IMR-90 (cell line): Measurements from ENCODE around the gene CRYBG2. TPM values are rescaled to one million over a fixed set of nuclear protein-coding genes. Genes with fewer than 3 reads are reported as not detected.

ENCODE experiments used
- ATAC-seq: fragments of 200-7000 bp; cut with Tn5 transposase; 2 replicates; pipeline ENCODE4 v1.9.1; 2020; ENCODE audit warnings: low read depth, mild to moderate bottlenecking, moderate library complexity
- BruUV-seq: library from RNA; stranded (reverse); fragments of 400-500 nt; replicated peaks from 2 replicates; lab custom pipeline; 2021; lab: Mats Ljungman, UMichigan
- CTCF ChIA-PET: fragments of 300-600 bp; formaldehyde crosslinking; extraction: SDS; loops from one replicate; lab custom pipeline; 2021; ENCODE audit warnings: antibody characterized with exemption; lab: Yijun Ruan, JAX
- POLR2A ChIA-PET: fragments of 300-600 bp; sonication (Branson Sonifier 250); formaldehyde crosslinking; loops from one replicate; lab custom pipeline; 2022; ENCODE audit warnings: antibody characterized with exemption; ENCODE audit not compliant: unreplicated experiment; lab: Charles Lee
- DNase-seq: peaks from one replicate; pipeline ENCODE4 v3.0.0; 2013
- H2AFZ ChIP-seq: replicated peaks from 2 replicates; pipeline ENCODE3; 2013; ENCODE audit warnings: low read length, mild to moderate bottlenecking; ENCODE audit not compliant: poor library complexity
- H2AK5ac ChIP-seq: 2 replicates; pipeline ENCODE4 v1.6.1; 2013; ENCODE audit warnings: low read depth, low read length, inconsistent platforms
- H2AK9ac ChIP-seq: replicated peaks from 2 replicates; pipeline ENCODE3; 2013; ENCODE audit warnings: mild to moderate bottlenecking, low read depth, low read length, moderate library complexity; ENCODE audit not compliant: poor library complexity
- H2BK120ac ChIP-seq: 2 replicates; pipeline ENCODE4 v1.6.1; 2013; ENCODE audit warnings: low read depth, low read length, inconsistent platforms
- H2BK15ac ChIP-seq: 3 replicates; pipeline ENCODE4 v1.6.1; 2013; ENCODE audit warnings: low read depth, low read length, inconsistent platforms
- H2BK20ac ChIP-seq: 2 replicates; pipeline ENCODE4 v1.6.1; 2013; ENCODE audit warnings: low read depth, mild to moderate bottlenecking, inconsistent platforms, low read length, moderate library complexity
- H2BK5ac ChIP-seq: 2 replicates; pipeline ENCODE4 v1.6.1; 2013; ENCODE audit warnings: mild to moderate bottlenecking, low read depth, low read length, inconsistent platforms; ENCODE audit not compliant: poor library complexity, severe bottlenecking
- H3K14ac ChIP-seq: replicated peaks from 2 replicates; pipeline ENCODE4 v1.6.1; 2013; ENCODE audit warnings: low read depth, low read length, inconsistent platforms
- H3K18ac ChIP-seq: 2 replicates; pipeline ENCODE4 v1.6.1; 2013; ENCODE audit warnings: low read depth, low read length, control low read depth
- H3K23ac ChIP-seq: 2 replicates; pipeline ENCODE4 v1.6.1; 2013; ENCODE audit warnings: low read depth, low read length, inconsistent platforms
- H3K27ac ChIP-seq: 2 replicates; pipeline ENCODE4 v1.5.1; 2013; ENCODE audit warnings: mild to moderate bottlenecking, control low read depth, low read length; ENCODE audit not compliant: insufficient read depth
- H3K27me3 ChIP-seq: 2 replicates; pipeline ENCODE4 v1.6.1; 2013; ENCODE audit warnings: low read length; ENCODE audit not compliant: control insufficient read depth, insufficient read depth
- H3K36me3 ChIP-seq: 2 replicates; pipeline ENCODE4 v1.6.1; 2013; ENCODE audit warnings: low read length, mixed read lengths; ENCODE audit not compliant: control insufficient read depth, insufficient read depth
- H3K4ac ChIP-seq: 2 replicates; pipeline ENCODE4 v1.6.1; 2013; ENCODE audit warnings: low read depth, low read length, inconsistent platforms
- H3K4me1 ChIP-seq: 2 replicates; pipeline ENCODE4 v1.6.1; 2013; ENCODE audit warnings: low read length, mixed read lengths; ENCODE audit not compliant: control insufficient read depth, insufficient read depth
- H3K4me2 ChIP-seq: 2 replicates; pipeline ENCODE4 v1.6.1; 2013; ENCODE audit warnings: low read depth, mild to moderate bottlenecking, control low read depth, low read length, moderate library complexity
- H3K4me3 ChIP-seq: 2 replicates; pipeline ENCODE4 v1.5.1; 2013; ENCODE audit warnings: low read depth, mild to moderate bottlenecking, control low read depth, low read length, moderate library complexity; ENCODE audit not compliant: insufficient read depth
- H3K56ac ChIP-seq: 2 replicates; pipeline ENCODE4 v1.6.1; 2013; ENCODE audit warnings: low read length, inconsistent platforms; ENCODE audit not compliant: insufficient read depth; ENCODE audit errors: extremely low read depth
- H3K79me1 ChIP-seq, 2 experiments: 2 replicates each; pipeline ENCODE4 v1.6.1; 2013; ENCODE audit warnings: low read length in 2 of 2, inconsistent platforms in 1 of 2, low read depth in 1 of 2
- H3K9ac ChIP-seq: 2 replicates; pipeline ENCODE4 v1.6.1; 2013; ENCODE audit warnings: low read depth, low read length, control low read depth
- H3K9me1 ChIP-seq: 2 replicates; pipeline ENCODE4 v1.6.1; 2013; ENCODE audit warnings: low read length, inconsistent platforms; ENCODE audit not compliant: insufficient read depth
- H3K9me3 ChIP-seq: 2 replicates; pipeline ENCODE4 v1.6.1; 2013; ENCODE audit warnings: low read length; ENCODE audit not compliant: control insufficient read depth, insufficient read depth
- H4K20me1 ChIP-seq: 2 replicates; pipeline ENCODE4 v1.6.1; 2013; ENCODE audit warnings: low read length, inconsistent platforms; ENCODE audit not compliant: insufficient read depth
- H4K5ac ChIP-seq: 2 replicates; pipeline ENCODE4 v1.6.1; 2013; ENCODE audit warnings: mild to moderate bottlenecking, low read depth, low read length, control low read depth
- H4K8ac ChIP-seq, 2 experiments: 2 replicates each; pipeline ENCODE4 v1.6.1; 2013; ENCODE audit warnings: low read depth in 2 of 2, low read length in 2 of 2, control low read depth in 1 of 2, inconsistent platforms in 1 of 2
- H4K91ac ChIP-seq: 2 replicates; pipeline ENCODE4 v1.6.1; 2013; ENCODE audit warnings: low read depth, low read length, inconsistent platforms; ENCODE audit not compliant: insufficient read depth
- BHLHE40 ChIP-seq: fragments of 150-350 bp; IDR thresholded peaks from 2 replicates; pipeline ENCODE4 v1.6.1; 2016; ENCODE audit warnings: mild to moderate bottlenecking, low read depth, low read length
- CHD1 ChIP-seq: IDR thresholded peaks from 2 replicates; pipeline ENCODE4 v1.6.1; 2012; ENCODE audit warnings: low read depth, low read length, improper control_type of control experiment
- ELK1 ChIP-seq: fragments of 150-350 bp; IDR thresholded peaks from 2 replicates; pipeline ENCODE4 v1.6.1; 2016; ENCODE audit warnings: low read depth, mild to moderate bottlenecking, low read length, moderate library complexity, borderline replicate concordance
- FOS ChIP-seq: fragments of 150-350 bp; IDR thresholded peaks from 2 replicates; pipeline ENCODE4 v1.6.1; 2016; ENCODE audit warnings: low read depth, low read length
- MAZ ChIP-seq: IDR thresholded peaks from 2 replicates; pipeline ENCODE4 v1.6.1; 2012; ENCODE audit warnings: low read depth, mild to moderate bottlenecking, low read length, improper control_type of control experiment, moderate library complexity, borderline replicate concordance
- MXI1 ChIP-seq: IDR thresholded peaks from 2 replicates; pipeline ENCODE4 v1.6.1; 2012; ENCODE audit warnings: low read depth, mild to moderate bottlenecking, low read length, moderate library complexity, borderline replicate concordance
- POLR2A ChIP-seq: IDR thresholded peaks from 2 replicates; pipeline ENCODE4 v1.6.1; 2012; ENCODE audit warnings: mild to moderate bottlenecking, low read depth, low read length
- RAD21 ChIP-seq: IDR thresholded peaks from 2 replicates; pipeline ENCODE4 v1.6.1; 2012; ENCODE audit warnings: low read length, improper control_type of control experiment
- SMC3 ChIP-seq: fragments of 150-350 bp; IDR thresholded peaks from 2 replicates; pipeline ENCODE4 v1.6.1; 2016; ENCODE audit warnings: low read depth, mild to moderate bottlenecking, antibody characterized with exemption, low read length, moderate library complexity
- USF2 ChIP-seq: fragments of 150-350 bp; IDR thresholded peaks from 2 replicates; pipeline ENCODE4 v1.6.1; 2017; ENCODE audit warnings: mild to moderate bottlenecking, antibody characterized with exemption, low read length, low read depth
- WGBS, 2 experiments: methylation state at CpG; one replicate each; pipeline versions ENCODE4 v1.1.5 to v1.1.7; 2013; ENCODE audit warnings: missing lambda C conversion rate in 2 of 2; ENCODE audit not compliant: insufficient read length in 1 of 2; ENCODE audit errors: extremely low coverage in 2 of 2; 5-methylcytosine and 5-hydroxymethylcytosine counted together
- dilution Hi-C: fragments of 300-500 bp; cut with HindIII; formaldehyde crosslinking; loops from one replicate; pipeline ENCODE4 v1.14.3; 2018; ENCODE audit warnings: low sequenced_read_pairs; ENCODE audit not compliant: unreplicated experiment
- in situ Hi-C: fragments of 300-500 bp; cut with MboI; formaldehyde crosslinking; loops from 3 replicates; pipeline ENCODE4 v1.14.3; 2019; ENCODE audit warnings: low sequenced_read_pairs, inconsistent platforms, mixed read lengths
- intact Hi-C: fragments of 100-400 bp; cut with micrococcal nuclease; formaldehyde crosslinking; loops from 2 replicates; pipeline ENCODE4 v1.10.0; 2022
- polyA plus RNA-seq, 3 experiments: library from polyadenylated mRNA; depleted of rRNA; stranded (reverse); fragments of >200 nt; gene quantifications; 2 replicates each; pipeline ENCODE4 v1.2.3, GENCODE V29; 2012; ENCODE audit warnings: low replicate concordance in 1 of 3
- total RNA-seq: library from RNA; depleted of rRNA; stranded (reverse); fragments of >200 nt; gene quantifications from 2 replicates; pipeline ENCODE4 v1.2.3, GENCODE V29; 2012
- TF ChIP-seq, protein P1 (sequence below): conservative IDR thresholded peaks from 2 replicates; pipeline ENCODE4 v1.5.1; 2012; ENCODE audit warnings: mild to moderate bottlenecking, low read depth, low read length, improper control_type of control experiment

The CRYBG2 gene
- total and polyA plus RNA-seq, 2 of the 4 experiments (the other 2 are of a cell fraction): not detected

DNA sequence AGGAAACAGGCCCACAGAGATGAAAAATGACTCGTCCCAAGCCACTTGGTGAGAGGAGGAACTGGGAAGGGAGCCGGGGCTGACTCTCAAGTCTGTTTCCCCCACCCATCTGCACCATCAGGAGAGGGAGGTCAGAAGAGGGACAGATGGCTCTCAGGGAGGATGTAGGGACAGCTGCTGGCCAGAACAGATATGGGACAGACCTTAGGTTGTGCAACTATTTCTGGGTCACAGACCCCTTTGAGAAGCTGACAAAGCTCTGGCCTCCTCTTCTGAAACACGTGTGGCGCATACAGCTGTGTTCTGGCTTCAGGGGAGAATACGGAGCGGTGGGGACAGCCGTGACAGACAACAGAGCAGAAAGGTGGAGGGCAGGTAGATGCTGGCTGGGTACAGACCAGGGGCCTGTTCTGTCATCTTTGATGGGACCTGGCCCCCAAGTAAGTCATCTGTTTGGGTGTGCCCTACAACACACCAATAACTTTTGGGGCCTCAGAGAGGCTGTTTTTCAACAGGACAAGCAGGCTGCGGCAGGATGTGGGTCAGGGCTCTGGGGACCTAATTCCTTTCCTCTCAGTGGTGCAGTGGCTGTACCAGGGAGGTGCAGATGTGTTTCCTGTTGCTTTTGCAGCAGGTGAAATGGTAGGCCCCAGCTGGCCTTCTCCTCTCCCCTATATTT is 66.8 kb downstream of the CRYBG2 start:
- DNase-seq: peak; percentile 21
- in situ Hi-C loops: no loop called here

More for the DNA sequence above, 66.8 kb downstream of the CRYBG2 start:
- ChIA-PET POLR2A (no interaction called here), CTCF (no interaction called here)
- H3K4me1 ChIP-seq: peaks cover 30% of the 10 kb centered on the region
- H3K56ac ChIP-seq: no peak overlapping the region
- H2AK9ac ChIP-seq: peak overlapping the region; percentile 34
- no peak overlapping the region for H2BK5ac ChIP-seq
- no peak overlapping the region for H4K5ac ChIP-seq
- H2AFZ ChIP-seq: no peak overlapping the region
- no peak overlapping the region for H3K14ac ChIP-seq
- peaks cover 10% of the 10 kb centered on the region; the same call in 1 of the 2 replicates for H3K36me3 ChIP-seq
- no peaks in the 10 kb centered on the region for H3K9me3 ChIP-seq
- H3K27ac ChIP-seq: no peak overlapping the region
- peaks cover 15% of the 10 kb centered on the region for H4K20me1 ChIP-seq
- 0 out of 2 replicates have a peak overlapping the region, but pooled peaks have one; percentile 25 for H2AK5ac ChIP-seq
- H3K4me2 ChIP-seq: no peak overlapping the region
- H4K91ac ChIP-seq: no peak overlapping the region
- ATAC-seq: no peak
- H3K27me3 ChIP-seq: no peaks in the 10 kb centered on the region
- H3K4ac ChIP-seq: peak overlapping the region; percentile 35
- peaks cover 31% of the 10 kb centered on the region for H3K9me1 ChIP-seq
- no peak overlapping the region for H2BK20ac ChIP-seq
- no CpG with 5 or more reads among the region's 8 CpGs for WGBS, 2 experiments
- no peak overlapping the region for H2BK120ac ChIP-seq
- intact Hi-C loops: no loop called here
- BruUV-seq: no TSS peak
- no peak overlapping the region for H2BK15ac ChIP-seq
- no peak overlapping the region for H3K4me3 ChIP-seq
- no peak overlapping the region for H3K9ac ChIP-seq
- H3K79me1 ChIP-seq: peaks cover 14 to 47% of the 10 kb centered on the region in 2 experiments
- TF ChIP-seq RAD21: no peak
- TF ChIP-seq MXI1: no peak
- TF ChIP-seq ELK1: no peak
- TF ChIP-seq USF2: no peak
- no peak for TF ChIP-seq CHD1
- no peak for TF ChIP-seq SMC3
- no peak for TF ChIP-seq BHLHE40
- TF ChIP-seq MAZ: no peak
- TF ChIP-seq, protein P1, sequence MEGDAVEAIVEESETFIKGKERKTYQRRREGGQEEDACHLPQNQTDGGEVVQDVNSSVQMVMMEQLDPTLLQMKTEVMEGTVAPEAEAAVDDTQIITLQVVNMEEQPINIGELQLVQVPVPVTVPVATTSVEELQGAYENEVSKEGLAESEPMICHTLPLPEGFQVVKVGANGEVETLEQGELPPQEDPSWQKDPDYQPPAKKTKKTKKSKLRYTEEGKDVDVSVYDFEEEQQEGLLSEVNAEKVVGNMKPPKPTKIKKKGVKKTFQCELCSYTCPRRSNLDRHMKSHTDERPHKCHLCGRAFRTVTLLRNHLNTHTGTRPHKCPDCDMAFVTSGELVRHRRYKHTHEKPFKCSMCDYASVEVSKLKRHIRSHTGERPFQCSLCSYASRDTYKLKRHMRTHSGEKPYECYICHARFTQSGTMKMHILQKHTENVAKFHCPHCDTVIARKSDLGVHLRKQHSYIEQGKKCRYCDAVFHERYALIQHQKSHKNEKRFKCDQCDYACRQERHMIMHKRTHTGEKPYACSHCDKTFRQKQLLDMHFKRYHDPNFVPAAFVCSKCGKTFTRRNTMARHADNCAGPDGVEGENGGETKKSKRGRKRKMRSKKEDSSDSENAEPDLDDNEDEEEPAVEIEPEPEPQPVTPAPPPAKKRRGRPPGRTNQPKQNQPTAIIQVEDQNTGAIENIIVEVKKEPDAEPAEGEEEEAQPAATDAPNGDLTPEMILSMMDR: no peak
- no peak for TF ChIP-seq FOS
- no peak for TF ChIP-seq POLR2A
- dilution Hi-C loops: no loop called here
- no peak overlapping the region for H3K18ac ChIP-seq
- H4K8ac ChIP-seq: no peak overlapping the region
- H3K23ac ChIP-seq: no peak overlapping the region
